HG02610 (cell line): ENCODE results near the gene GBP6.
A peak's percentile ranks its signal among the peaks of the same experiment; 100 is the strongest.
"Not testable (repeated sequence)": the region's sequence is repeated elsewhere in the genome, so short reads cannot be mapped to it uniquely, and the experiment has no call there.

ENCODE experiments used
- ATAC-seq: cut with Tn5 transposase; IDR thresholded peaks from one replicate; pipeline ENCODE4 v1.9.1; 2021; ENCODE audit warnings: mild to moderate bottlenecking, moderate library complexity; ENCODE audit not compliant: unreplicated experiment

Gene GBP6, protein sequence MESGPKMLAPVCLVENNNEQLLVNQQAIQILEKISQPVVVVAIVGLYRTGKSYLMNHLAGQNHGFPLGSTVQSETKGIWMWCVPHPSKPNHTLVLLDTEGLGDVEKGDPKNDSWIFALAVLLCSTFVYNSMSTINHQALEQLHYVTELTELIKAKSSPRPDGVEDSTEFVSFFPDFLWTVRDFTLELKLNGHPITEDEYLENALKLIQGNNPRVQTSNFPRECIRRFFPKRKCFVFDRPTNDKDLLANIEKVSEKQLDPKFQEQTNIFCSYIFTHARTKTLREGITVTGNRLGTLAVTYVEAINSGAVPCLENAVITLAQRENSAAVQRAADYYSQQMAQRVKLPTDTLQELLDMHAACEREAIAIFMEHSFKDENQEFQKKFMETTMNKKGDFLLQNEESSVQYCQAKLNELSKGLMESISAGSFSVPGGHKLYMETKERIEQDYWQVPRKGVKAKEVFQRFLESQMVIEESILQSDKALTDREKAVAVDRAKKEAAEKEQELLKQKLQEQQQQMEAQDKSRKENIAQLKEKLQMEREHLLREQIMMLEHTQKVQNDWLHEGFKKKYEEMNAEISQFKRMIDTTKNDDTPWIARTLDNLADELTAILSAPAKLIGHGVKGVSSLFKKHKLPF

GRCh38 chr1:89363638-89364536 is at the start of gene GBP6:
TSS of gene GBP6 (plus strand) at chr1:89364059. CDS start at chr1:89368552, 4,493 bp downstream.
- peak; percentile 29 for ATAC-seq

DNA sequence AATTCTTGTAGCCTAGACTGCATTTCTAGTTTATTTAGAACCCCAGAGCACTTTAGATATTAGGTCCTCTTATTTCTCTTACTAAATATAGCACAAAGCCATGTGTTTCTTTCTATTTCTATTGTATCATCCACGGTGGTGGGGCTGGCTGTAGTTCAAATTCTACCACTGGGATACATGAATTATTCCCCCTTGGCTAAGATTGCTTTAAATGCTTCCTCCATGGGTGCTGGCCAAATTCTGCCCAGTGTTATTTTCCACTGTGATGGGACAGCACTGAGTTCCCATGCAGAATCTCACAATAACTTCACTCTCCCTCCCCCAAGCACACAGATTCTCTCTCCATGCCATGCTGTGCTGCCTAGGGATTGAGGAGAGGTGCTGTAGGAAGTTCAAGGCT is 41.5 kb upstream of the GBP6 start:
- no peak for ATAC-seq

DNA sequence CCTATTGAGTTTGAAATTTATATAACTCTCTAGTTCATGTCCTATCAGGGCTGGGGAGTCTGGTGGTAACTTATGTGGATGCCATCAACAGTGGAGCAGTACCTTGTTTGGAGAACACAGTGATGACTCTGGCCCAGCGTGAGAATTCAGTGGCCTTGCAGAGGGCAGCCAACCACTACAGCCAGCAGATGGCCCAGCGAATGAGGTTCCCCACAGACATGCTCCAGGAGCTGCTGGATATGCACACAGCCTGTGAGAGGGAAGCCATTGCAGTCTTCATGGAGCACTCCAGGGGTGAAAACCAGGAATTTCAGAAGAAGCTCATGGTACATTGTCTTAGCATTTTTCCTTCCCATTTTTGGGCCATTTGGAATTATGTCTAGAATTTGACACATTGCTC is 32.0 kb upstream of the GBP6 start:
- no peak for ATAC-seq

DNA sequence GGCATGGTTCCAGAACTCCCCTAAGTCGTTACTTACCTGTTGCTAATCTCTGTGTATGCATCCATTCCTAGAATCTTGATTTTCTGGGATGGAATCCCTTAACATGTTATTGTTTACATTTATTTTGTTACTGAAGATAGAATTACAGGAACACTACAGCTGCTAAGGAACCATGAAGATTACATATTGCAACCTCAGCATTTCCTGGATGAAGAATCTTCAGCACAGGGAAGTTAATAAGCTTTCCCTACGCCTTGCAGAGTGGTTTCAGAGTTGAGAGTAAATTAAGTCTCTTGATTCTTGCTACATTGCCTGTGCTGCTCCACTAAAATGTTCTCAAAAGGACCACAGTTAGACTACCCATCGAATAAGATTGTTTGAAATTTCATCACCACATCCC is 31.4 kb upstream of the GBP6 start:
- no peak for ATAC-seq

DNA sequence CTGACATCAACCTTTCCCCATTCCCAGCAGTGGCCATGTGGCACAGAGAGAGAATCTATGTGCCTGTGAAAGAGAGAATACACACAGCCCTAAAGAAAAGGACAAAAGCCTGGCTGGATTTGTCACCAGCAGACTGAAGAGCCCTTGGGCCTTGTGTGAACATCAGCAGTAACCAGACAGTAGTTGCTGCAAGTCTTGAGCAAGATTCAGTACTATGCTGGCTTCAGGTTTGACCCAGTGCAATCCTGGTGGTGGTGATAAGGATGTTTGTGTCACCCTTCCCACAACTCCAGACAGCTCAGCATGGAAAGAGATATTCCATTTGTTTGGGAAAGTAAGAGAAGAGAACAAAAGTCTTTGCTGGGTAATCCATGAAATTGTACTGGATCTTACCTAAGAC is 28.4 kb upstream of the GBP6 start:
- ATAC-seq: no peak

GRCh38 chr1:89337903-89338302 is 26.0 kb upstream of the GBP6 start:
- ATAC-seq: no peak

DNA sequence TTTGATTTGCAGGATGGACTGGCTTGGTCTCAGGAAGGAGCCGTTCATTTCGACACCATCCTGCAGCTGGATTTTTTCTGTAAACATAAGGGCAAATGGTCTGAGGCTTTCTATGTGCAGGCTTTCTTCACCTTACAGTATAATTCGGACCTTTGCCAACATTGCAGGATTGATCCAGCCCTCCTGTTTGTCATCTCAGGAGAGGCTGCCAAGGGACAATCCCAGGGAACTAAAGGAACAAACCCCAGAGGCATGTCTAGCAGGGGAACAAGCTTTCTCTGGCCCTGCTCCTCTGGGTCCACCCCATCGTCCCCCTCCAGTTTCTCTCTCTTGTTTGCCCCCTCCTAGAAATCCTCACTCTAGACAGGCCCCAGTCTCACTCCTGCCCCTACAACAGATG is 24.8 kb upstream of the GBP6 start:
- no peak for ATAC-seq

GRCh38 chr1:89345479-89345878 is 18.4 kb upstream of the GBP6 start:
- ATAC-seq: not testable (repeated sequence)

- ATAC-seq: no peak
Measured at GRCh38 chr1:89347296-89347695, 16.6 kb upstream of the GBP6 start.

- no peak for ATAC-seq
Measured at GRCh38 chr1:89350298-89350697, 13.6 kb upstream of the GBP6 start.

GRCh38 chr1:89351597-89352311 is 12.1 kb upstream of the GBP6 start:
- ATAC-seq: no peak

GRCh38 chr1:89352421-89352820 is 11.4 kb upstream of the GBP6 start:
- ATAC-seq: no peak

GRCh38 chr1:89354205-89354604 is 9.7 kb upstream of the GBP6 start:
- ATAC-seq: no peak

DNA sequence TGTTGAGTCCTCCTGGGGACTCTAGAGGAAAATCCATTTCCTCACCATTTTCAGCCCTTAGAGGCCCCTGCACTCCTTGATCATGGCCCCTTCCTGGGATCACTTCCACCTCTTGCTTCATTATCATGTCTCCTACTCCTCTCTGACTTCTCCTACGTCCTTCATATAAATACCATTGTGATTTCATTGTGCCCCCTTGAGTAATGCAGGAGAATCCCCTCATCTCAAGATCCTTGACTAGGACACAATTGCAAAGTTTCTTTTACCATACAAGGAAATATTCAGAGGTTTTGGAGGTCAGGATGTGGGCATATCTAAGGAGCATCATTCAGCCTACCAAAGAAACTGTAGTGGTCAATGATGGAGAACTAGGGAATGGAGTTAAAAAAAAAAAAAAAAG is 8.8 kb upstream of the GBP6 start:
- no peak for ATAC-seq

GRCh38 chr1:89356658-89357400 is 7.0 kb upstream of the GBP6 start:
- ATAC-seq: no peak

DNA sequence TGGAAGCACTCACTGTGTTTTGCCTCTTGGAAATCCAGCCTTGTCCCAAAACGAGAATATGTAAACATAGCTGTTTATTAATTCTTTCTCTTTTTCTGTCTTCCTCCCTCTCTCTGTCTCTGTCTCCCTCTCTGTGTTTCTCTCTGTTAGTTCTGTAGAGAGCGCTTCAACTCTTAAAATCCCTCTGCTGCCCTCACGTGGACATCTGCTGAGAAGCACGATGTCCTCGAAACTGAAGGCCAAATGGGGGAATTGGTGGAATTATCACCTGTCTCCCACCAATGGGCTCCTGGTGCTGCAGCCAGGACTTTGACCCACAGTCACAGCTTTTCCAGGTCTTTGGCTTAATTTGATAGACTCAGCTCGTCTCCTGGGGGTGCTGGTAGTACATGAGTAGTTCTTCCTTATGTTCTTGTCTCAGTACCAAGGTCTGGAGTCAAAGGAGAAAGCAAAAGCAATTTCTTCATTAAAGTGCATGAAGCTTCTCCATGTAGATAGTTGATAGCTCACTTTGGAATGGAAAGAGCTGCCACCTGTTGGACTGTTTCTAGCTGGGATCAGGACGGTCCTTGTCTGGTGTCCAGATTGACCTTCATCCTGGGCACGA is 5.5 kb upstream of the GBP6 start:
- ATAC-seq: peak; percentile 58

GRCh38 chr1:89360716-89361115 is 3.1 kb upstream of the GBP6 start:
- ATAC-seq: no peak

DNA sequence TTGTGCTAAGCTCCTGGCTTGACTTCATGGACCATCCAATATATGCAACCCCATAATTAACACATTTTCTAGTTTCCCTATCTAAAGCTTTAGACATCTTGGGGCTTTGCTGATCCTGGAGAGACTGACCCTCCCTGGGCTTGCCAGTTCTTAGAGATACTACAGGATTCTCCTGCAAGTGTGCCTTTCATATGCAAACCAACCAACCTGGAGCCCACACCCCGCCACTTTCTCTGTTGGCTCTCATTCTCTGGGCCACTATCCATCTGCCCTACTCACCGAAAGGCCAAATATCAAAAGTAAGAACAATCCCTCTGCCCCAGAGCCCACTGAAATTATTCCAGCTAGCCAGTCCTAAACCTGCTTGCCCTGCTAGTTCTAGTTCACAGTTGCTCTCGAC is 2.2 kb upstream of the GBP6 start:
- no peak for ATAC-seq

- peak; percentile 97 for ATAC-seq
Measured at GRCh38 chr1:89363196-89363595, 663 bp upstream of the GBP6 start.
